Esophagus muscularis mucosa (tissue), 4 donors: ENCODE results near the gene MATN1.

Experiments
- CTCF ChIP-seq, 3 experiments: fragments of 200-600 bp in 2 of 3; fragments of 450-650 bp in 1 of 3; sonication (generic) in 2 of 3; IDR thresholded peaks; one replicate each; pipeline ENCODE4 v1.5.1; 2017 to 2019; ENCODE audit warnings: antibody characterized with exemption in 3 of 3, mild to moderate bottlenecking in 2 of 3, moderate library complexity in 1 of 3
- EP300 ChIP-seq: sonication (generic); formaldehyde crosslinking; IDR thresholded peaks from one replicate; pipeline ENCODE4 v1.6.1; 2017; ENCODE audit warnings: antibody characterized with exemption
- POLR2A ChIP-seq: fragments of 450-650 bp; IDR thresholded peaks from one replicate; pipeline ENCODE4 v1.6.1; 2017; ENCODE audit warnings: antibody characterized with exemption, moderate library complexity, mild to moderate bottlenecking, low read depth
- POLR2AphosphoS5 ChIP-seq, 2 donors: sonication (generic); formaldehyde crosslinking; IDR thresholded peaks; one replicate each; pipeline ENCODE4 v1.6.1; 2017; ENCODE audit warnings: antibody characterized with exemption in 2 of 2

GRCh38 chr1:30697571-30698376 is 25.6 kb downstream of the MATN1 start:
- no peak for TF ChIP-seq POLR2A
- no peak for TF ChIP-seq CTCF (IDR thresholded peaks at IDR 0.05)
- TF ChIP-seq POLR2AphosphoS5 (IDR thresholded peaks at IDR 0.05), result no peak
- no peak for TF ChIP-seq EP300
